ENCODE data around the gene NKX1-1.

DNA sequence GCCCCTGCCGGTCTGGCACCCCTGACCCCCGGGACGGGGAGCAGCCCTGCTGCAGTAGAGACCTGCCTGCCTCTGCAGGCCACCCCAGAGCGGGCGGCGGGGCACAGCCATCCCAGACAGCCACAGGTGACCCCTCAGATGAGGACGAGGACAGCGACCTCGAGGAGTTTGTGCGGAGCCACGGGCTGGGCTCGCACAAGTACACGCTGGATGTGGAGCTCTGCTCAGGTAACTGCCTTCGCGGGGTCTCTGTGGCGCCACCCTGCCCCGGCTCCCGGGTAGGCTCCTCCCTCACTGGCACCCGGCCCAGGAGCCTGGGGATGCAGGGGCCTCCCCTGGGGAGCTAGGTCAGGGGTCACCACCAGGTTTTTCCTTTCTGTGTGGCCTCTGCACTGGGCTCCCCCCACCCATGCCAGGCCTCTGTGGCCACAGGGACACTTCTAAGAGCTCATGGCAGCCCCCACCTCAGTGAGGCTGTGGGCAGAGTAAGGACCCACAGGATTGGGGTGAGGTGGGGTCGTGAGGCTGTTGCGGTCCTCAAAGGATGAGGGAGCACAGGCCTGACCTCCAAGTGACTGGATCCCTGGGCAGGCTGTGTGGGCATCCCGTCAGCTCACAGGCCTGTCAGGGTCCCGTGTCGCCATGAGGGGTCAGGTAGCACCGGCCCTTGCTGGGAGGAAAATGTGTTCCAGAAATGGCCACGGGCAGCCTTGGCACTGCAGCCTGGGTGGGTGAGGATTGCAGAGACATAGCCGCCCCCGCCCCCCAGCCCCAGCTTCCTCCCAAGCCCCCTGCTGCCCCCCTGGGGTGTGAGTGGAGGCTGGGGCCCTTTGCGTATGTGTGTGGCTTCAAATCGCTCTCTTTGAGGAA, 52.8 kb downstream of the NKX1-1 start:
- TF ChIP-seq, protein P1, sequence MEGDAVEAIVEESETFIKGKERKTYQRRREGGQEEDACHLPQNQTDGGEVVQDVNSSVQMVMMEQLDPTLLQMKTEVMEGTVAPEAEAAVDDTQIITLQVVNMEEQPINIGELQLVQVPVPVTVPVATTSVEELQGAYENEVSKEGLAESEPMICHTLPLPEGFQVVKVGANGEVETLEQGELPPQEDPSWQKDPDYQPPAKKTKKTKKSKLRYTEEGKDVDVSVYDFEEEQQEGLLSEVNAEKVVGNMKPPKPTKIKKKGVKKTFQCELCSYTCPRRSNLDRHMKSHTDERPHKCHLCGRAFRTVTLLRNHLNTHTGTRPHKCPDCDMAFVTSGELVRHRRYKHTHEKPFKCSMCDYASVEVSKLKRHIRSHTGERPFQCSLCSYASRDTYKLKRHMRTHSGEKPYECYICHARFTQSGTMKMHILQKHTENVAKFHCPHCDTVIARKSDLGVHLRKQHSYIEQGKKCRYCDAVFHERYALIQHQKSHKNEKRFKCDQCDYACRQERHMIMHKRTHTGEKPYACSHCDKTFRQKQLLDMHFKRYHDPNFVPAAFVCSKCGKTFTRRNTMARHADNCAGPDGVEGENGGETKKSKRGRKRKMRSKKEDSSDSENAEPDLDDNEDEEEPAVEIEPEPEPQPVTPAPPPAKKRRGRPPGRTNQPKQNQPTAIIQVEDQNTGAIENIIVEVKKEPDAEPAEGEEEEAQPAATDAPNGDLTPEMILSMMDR (IDR thresholded peaks at IDR 0.05; ENCODE audit: low read length), result no peak
- no peak for TF ChIP-seq EZH2 (optimal IDR thresholded peaks at IDR 0.05; ENCODE audit: low read depth, low read length)
- no peak for TF ChIP-seq EZH2phosphoT487 (IDR thresholded peaks at IDR 0.05; ENCODE audit: low read length)

Measured in MM.1S (cell line).